ENCODE results near the gene ALOXE3. TPM values are rescaled to one million over a fixed set of nuclear protein-coding genes. Genes with fewer than 3 reads are reported as not detected.

Gene ALOXE3
- polyA plus RNA-seq, 6 donors from 2014 or later, result not detected

GRCh38 chr17:8159459-8160223 lies 41.3 kb upstream of the ALOXE3 start:
- DNase-seq, result no peak
- peaks cover 0 to 5% of the 10 kb centered on the region in 2 donors for H3K36me3 Mint-ChIP-seq
- H3K27me3 Mint-ChIP-seq, result no peaks in the 10 kb centered on the region
- H3K9me3 Mint-ChIP-seq, result no peaks in the 10 kb centered on the region
- peaks cover 42 to 55% (median 50%) of the 10 kb centered on the region in 3 donors for H3K4me1 Mint-ChIP-seq
- H3K27ac Mint-ChIP-seq, result peak overlapping the region in 3 of 6 donors; percentile 74 to 99 (median 91)
- peak overlapping the region in 7 of 8 donors; percentile 1 to 92 (median 70) for H3K4me3 Mint-ChIP-seq
- ATAC-seq (ENCODE audit: low read depth in 2 of 2), result no peak

DNA sequence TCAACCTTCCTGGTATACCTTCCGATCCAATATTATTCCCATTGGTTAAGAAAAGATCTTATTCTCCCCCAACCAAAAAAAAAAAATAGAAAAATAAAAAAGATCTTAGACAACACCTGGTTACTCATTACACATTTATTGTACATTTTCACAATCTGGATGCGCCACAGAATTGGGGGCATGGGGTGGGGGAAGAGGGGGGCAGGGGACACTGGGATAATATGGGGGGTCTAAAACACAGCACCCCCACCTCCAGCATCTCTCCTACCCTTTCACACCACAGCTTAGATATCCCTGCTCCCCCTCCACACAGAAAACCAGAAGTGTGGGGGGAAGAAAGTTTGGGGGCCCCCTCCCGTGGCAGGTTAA lies 40.7 kb upstream of the ALOXE3 start:
- no peaks in the 10 kb centered on the region for H3K27me3 Mint-ChIP-seq
- H3K36me3 Mint-ChIP-seq, result peaks cover 4 to 5% of the 10 kb centered on the region in 2 donors
- peak overlapping the region in 4 of 6 donors; percentile 86 to 99 (median 98) for H3K27ac Mint-ChIP-seq
- peak overlapping the region; percentile 45 to 84 (median 76) for H3K4me3 Mint-ChIP-seq
- no peak for ATAC-seq (ENCODE audit: low read depth in 2 of 2)
- no peaks in the 10 kb centered on the region for H3K9me3 Mint-ChIP-seq
- DNase-seq, result no peak
- H3K4me1 Mint-ChIP-seq, result peaks cover 39 to 53% (median 45%) of the 10 kb centered on the region in 3 donors

DNA sequence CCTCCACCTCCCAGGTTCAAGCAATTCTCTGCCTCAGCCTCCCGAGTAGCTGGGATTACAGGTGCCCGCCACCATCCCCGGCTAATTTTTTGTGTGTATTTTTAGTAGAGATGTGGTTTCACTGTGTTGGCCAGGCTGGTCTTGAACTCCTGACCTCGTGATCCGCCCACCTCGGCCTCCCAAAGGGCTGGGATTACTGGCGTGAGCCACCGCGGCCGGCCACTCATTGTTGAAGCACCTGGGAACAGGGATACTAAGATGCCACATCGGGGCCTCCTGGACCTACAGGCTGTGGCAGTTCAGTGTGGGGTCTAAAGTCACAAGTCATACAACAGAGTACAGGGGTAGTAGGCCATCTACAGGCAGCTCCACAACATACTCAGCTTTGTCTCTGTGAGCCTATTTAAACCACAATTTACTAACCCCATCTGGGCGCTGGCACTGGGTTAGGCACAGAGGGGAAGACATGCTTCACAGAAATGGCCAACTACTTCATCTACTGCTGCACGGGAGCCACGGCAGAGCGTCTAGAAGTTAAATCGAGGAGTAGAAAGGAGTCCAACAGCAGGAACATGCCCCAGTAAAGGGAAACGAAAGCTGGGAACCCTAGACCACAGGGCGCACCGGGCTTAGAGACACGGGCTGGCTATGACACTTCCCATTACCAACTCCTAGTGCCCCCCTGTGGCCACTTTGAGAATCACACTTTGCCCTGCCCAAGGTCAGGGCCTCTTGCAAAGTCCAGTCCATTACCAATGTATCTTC lies 40.1 kb upstream of the ALOXE3 start:
- peak overlapping the region; percentile 45 to 84 (median 76) for H3K4me3 Mint-ChIP-seq
- no peaks in the 10 kb centered on the region for H3K9me3 Mint-ChIP-seq
- ATAC-seq (ENCODE audit: low read depth in 2 of 2) (peak; percentile 18 to 24), DNase-seq (peak; percentile 87)
- H3K4me1 Mint-ChIP-seq, result peaks cover 38 to 53% (median 40%) of the 10 kb centered on the region in 3 donors
- H3K36me3 Mint-ChIP-seq, result peaks cover 5 to 8% of the 10 kb centered on the region in 2 donors
- H3K27me3 Mint-ChIP-seq, result no peaks in the 10 kb centered on the region
- H3K27ac Mint-ChIP-seq, result peak overlapping the region in 3 of 6 donors; percentile 98 to 99 (median 99)

- ATAC-seq (ENCODE audit: low read depth in 2 of 2), result peak; percentile 70 to 71
- H3K9me3 Mint-ChIP-seq, result no peaks in the 10 kb centered on the region
- DNase-seq, result peak; percentile 100
- no peak overlapping the region for H3K4me3 Mint-ChIP-seq
- H3K4me1 Mint-ChIP-seq, result peaks cover 33 to 62% (median 34%) of the 10 kb centered on the region in 3 donors
- H3K27me3 Mint-ChIP-seq, result no peaks in the 10 kb centered on the region
- peaks cover 5 to 8% of the 10 kb centered on the region in 2 donors for H3K36me3 Mint-ChIP-seq
- H3K27ac Mint-ChIP-seq, result no peak overlapping the region
These were observed 38.1 kb upstream of the ALOXE3 start for GRCh38 chr17:8156246-8156992.

GRCh38 chr17:8155996-8156245 lies 37.6 kb upstream of the ALOXE3 start:
- no peak overlapping the region for H3K27ac Mint-ChIP-seq
- peaks cover 5 to 8% of the 10 kb centered on the region in 2 donors for H3K36me3 Mint-ChIP-seq
- H3K4me1 Mint-ChIP-seq, result peaks cover 34 to 60% (median 34%) of the 10 kb centered on the region in 3 donors
- H3K4me3 Mint-ChIP-seq, result no peak overlapping the region
- DNase-seq (no peak), ATAC-seq (ENCODE audit: low read depth in 2 of 2) (peak in 1 of 2 donors; percentile 0)
- H3K27me3 Mint-ChIP-seq, result no peaks in the 10 kb centered on the region
- no peaks in the 10 kb centered on the region for H3K9me3 Mint-ChIP-seq

DNA sequence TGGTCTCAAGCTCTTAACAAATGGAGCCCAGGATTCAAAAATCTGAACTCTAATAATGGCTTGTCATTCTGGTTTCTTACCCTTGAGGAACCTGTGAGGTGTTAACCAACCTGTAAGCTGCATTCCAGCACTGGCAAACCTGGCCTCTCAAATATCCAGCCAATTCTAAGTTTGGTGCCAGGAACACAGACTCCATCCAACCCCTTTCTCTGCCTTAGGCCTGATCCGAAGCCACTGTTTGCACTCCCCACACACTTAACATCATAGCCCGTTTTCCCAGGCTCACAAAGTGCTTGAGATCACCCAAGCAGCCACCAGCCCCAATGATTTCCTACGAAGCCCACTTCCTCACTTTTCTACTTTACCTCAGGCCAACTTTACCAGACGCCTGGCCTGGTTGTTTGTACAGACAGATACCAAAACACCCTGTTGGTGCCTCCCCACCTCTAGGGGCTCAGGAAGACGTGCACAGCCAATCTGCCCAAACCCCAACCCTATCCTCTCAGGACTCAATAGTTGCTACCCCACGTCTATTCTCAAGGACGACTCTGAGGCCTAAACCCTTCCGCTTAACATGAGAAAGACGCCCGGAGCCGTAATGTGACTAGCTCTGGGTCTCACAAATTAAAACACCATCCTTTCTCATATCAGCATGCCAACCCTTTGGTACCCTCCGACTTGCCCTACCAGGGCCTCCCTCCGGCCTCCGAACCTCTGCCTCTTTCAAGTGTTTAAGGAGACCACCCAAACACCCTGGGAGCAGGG lies 37.1 kb upstream of the ALOXE3 start:
- ATAC-seq (ENCODE audit: low read depth in 2 of 2) (no peak), DNase-seq (no peak)
- Mint-ChIP-seq H3K27me3 (no peaks in the 10 kb centered on the region), H3K36me3 (peaks cover 5 to 8% of the 10 kb centered on the region in 2 donors), H3K4me1 (peaks cover 33 to 59% (median 34%) of the 10 kb centered on the region in 3 donors), H3K27ac (no peak overlapping the region), H3K9me3 (no peaks in the 10 kb centered on the region), H3K4me3 (no peak overlapping the region)

GRCh38 chr17:8154608-8155155 lies 36.4 kb upstream of the ALOXE3 start:
- Mint-ChIP-seq H3K4me3 (peak overlapping the region in 2 of 8 donors; percentile 82 to 87), H3K27me3 (no peaks in the 10 kb centered on the region), H3K36me3 (peaks cover 5 to 8% of the 10 kb centered on the region in 2 donors), H3K27ac (no peak overlapping the region), H3K4me1 (peaks cover 29 to 58% (median 32%) of the 10 kb centered on the region in 3 donors), H3K9me3 (no peaks in the 10 kb centered on the region)
- no peak for ATAC-seq (ENCODE audit: low read depth in 2 of 2)
- DNase-seq, result no peak

DNA sequence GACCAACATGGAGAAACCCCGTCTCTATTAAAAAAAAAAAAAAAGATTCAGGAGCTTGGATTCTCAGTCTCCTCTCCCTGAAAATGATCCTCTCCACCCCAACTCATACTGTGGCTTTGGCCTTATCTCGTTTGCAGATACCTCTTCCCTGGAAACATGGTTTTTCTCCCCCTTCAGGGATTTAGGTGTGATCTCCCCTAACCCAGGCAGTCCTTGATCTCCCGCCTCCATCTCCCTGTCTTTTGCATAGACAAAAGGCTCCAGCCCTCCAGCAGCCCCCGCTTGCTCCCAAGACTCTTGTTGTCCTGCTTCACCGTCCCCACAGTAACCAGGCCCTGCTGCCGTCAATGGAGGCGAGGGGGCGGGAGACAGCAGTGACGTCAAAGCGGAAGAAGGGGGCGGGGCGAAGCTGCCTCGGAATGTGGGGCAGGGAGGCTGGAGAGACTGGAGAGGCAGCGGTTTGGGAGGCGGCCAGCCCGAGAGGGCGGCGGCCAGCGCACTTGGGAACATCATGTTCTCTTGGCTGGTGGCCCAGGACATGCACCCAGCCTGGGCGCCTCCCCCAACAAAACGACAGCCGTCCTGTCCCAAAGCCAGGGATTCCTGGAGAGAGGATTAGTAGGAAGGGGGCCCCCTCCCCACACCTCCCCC lies 35.8 kb upstream of the ALOXE3 start:
- Mint-ChIP-seq H3K27ac (no peak overlapping the region), H3K36me3 (peaks cover 5 to 8% of the 10 kb centered on the region in 2 donors), H3K9me3 (no peaks in the 10 kb centered on the region), H3K4me3 (peak overlapping the region in 4 of 8 donors; percentile 52 to 94 (median 84)), H3K4me1 (peaks cover 24 to 56% (median 33%) of the 10 kb centered on the region in 3 donors), H3K27me3 (no peaks in the 10 kb centered on the region)
- DNase-seq (peak; percentile 87), ATAC-seq (ENCODE audit: low read depth in 2 of 2) (peak; percentile 1 to 6)

DNA sequence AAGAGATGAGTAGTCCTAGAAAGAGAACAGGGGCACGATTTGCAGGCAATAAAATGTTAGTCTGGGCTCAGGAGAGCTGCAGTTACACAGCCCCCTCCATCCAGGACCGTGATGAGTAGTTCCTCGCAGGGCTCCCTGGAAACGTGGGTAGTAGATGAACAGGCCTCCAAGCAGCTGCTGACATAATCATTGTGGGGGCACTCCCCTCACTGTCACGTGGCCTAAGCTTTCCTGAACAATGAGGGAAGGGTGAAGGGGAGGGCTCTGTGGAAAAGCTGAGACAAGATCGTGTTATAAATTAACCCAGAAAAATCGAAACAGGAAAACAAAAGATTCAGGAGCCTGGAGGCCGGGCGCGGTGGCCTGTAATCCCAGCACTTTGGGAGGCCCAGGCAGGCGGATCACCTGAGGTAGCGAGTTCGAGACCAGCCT lies 35.2 kb upstream of the ALOXE3 start:
- peak overlapping the region in 5 of 8 donors; percentile 26 to 96 (median 94) for H3K4me3 Mint-ChIP-seq
- ATAC-seq (ENCODE audit: low read depth in 2 of 2), result no peak
- H3K36me3 Mint-ChIP-seq, result peaks cover 2 to 8% of the 10 kb centered on the region in 2 donors
- H3K27me3 Mint-ChIP-seq, result no peaks in the 10 kb centered on the region
- DNase-seq, result no peak
- H3K9me3 Mint-ChIP-seq, result no peaks in the 10 kb centered on the region
- peaks cover 20 to 51% (median 30%) of the 10 kb centered on the region in 3 donors for H3K4me1 Mint-ChIP-seq
- no peak overlapping the region for H3K27ac Mint-ChIP-seq

DNA sequence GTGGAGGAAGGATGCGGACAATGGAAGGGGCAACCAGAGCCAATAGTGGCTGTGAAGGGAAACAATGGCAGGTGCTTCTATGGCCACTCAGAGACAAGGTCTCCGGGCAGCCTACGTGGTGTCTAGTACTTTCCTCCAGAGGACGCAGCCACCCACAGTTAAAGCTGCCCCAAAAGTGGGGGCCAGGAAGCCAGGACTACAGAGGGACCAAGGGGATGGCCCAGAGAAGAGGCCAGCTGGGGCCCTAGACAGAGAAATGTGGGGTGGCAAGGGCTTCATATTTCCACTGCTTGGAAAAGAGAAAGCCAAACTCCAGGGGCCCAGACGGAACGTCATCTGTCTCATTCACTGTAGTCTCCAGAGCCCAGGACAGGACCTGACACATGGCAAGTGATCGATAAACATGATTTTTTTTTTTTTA lies 34.7 kb upstream of the ALOXE3 start:
- Mint-ChIP-seq H3K27me3 (no peaks in the 10 kb centered on the region), H3K4me1 (peaks cover 18 to 46% (median 26%) of the 10 kb centered on the region in 3 donors), H3K36me3 (peaks cover 0 to 8% of the 10 kb centered on the region in 2 donors), H3K27ac (peak overlapping the region in 1 of 6 donors; percentile 78), H3K4me3 (peak overlapping the region in 5 of 8 donors; percentile 66 to 96 (median 94)), H3K9me3 (no peaks in the 10 kb centered on the region)
- DNase-seq (no peak), ATAC-seq (ENCODE audit: low read depth in 2 of 2) (no peak)

DNA sequence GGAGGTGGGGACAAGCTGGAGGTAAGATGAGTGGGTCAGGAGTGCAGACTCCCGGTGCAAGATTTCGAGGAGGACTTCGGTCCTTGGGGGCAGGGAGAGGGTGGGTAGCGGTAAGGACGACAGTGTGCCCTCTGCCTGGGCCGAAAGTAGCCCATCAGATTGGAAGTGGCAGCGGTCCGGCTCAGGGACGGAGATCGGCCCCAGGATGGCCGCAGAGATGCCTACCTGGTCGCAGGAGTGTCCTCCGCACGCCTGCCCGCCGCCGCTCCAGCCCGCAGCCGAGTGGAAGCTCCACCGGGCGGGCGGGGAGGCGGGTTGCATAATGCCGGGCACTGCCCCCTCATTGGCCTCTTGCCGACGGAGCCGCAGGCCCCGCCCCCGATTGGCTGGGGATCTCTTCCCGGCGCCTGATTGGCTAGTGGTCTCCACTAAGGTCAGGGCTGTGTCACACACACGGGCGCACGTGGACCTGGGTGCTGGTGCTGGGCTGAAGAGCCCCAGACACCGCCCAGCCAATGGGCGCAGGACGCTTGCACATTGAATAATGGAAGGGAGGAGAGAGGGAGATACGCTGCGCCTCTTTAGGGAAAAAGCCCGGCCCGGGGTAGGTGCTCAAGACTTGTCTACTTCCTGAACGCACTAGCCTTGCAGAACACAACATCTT lies 33.9 kb upstream of the ALOXE3 start, which contains the start of gene PER1:
Gene PER1, minus strand, starts transcription at position 293 of the 664 bp plus-strand sequence. CDS start 1,698 bp downstream, outside the sequence.
- H3K4me1 Mint-ChIP-seq, result peaks cover 22 to 45% (median 26%) of the 10 kb centered on the region in 3 donors
- DNase-seq (peak; percentile 64), ATAC-seq (ENCODE audit: low read depth in 2 of 2) (peak in 1 of 2 donors; percentile 1)
- H3K27ac Mint-ChIP-seq, result peak within 1 kb of the TSS in 4 of 6 donors; percentile 97 to 100 (median 98)
- H3K9me3 Mint-ChIP-seq, result no peaks in the 10 kb centered on the region
- no peaks in the 10 kb centered on the region for H3K27me3 Mint-ChIP-seq
- H3K4me3 Mint-ChIP-seq, result peak within 1 kb of the TSS in 5 of 8 donors; percentile 91 to 96 (median 94)
- peaks cover 0 to 9% of the 10 kb centered on the region in 2 donors for H3K36me3 Mint-ChIP-seq
